WTC11 (cell line): ENCODE data around the gene MEP1B.

Experiments used
- AFF4 ChIP-seq: sonication (generic); formaldehyde crosslinking; IDR thresholded peaks from 2 replicates; pipeline ENCODE4 v1.8.1; 2023; ENCODE audit warnings: mild to moderate bottlenecking, missing genetic modification reagents, borderline replicate concordance
- CREM ChIP-seq: sonication (generic); formaldehyde crosslinking; IDR thresholded peaks from 2 replicates; pipeline ENCODE4 v1.8.1; 2022; ENCODE audit warnings: mild to moderate bottlenecking, missing genetic modification reagents, moderate library complexity
- CTCF ChIP-seq: fragments of 200-600 bp; IDR thresholded peaks from 2 replicates; pipeline ENCODE4 v1.8.0; 2022; ENCODE audit warnings: antibody characterized with exemption
- ESRRA ChIP-seq: sonication (generic); formaldehyde crosslinking; IDR thresholded peaks from 2 replicates; pipeline ENCODE4 v1.8.1; 2022; ENCODE audit warnings: mild to moderate bottlenecking, missing genetic modification reagents, borderline replicate concordance
- GABPB1 ChIP-seq: sonication (generic); formaldehyde crosslinking; IDR thresholded peaks from 2 replicates; pipeline ENCODE4 v1.8.1; 2023; ENCODE audit warnings: mild to moderate bottlenecking, missing genetic modification reagents
- HMGXB4 ChIP-seq: sonication (generic); formaldehyde crosslinking; IDR thresholded peaks from 2 replicates; pipeline ENCODE4 v1.8.1; 2023; ENCODE audit warnings: mild to moderate bottlenecking, moderate library complexity, missing genetic modification reagents
- JUN ChIP-seq: sonication (generic); formaldehyde crosslinking; IDR thresholded peaks from 2 replicates; pipeline ENCODE4 v1.8.0; 2023; ENCODE audit warnings: mild to moderate bottlenecking, missing genetic modification reagents
- MAX ChIP-seq: sonication (generic); formaldehyde crosslinking; IDR thresholded peaks from 2 replicates; pipeline ENCODE4 v1.8.0; 2022; ENCODE audit warnings: mild to moderate bottlenecking, missing genetic modification reagents
- NR3C1 ChIP-seq: sonication (generic); formaldehyde crosslinking; conservative IDR thresholded peaks from 2 replicates; pipeline ENCODE4 v1.8.1; 2023; ENCODE audit warnings: low read depth, mild to moderate bottlenecking, missing genetic modification reagents
- PREB ChIP-seq: sonication (generic); formaldehyde crosslinking; IDR thresholded peaks from 2 replicates; pipeline ENCODE4 v1.8.1; 2022; ENCODE audit warnings: mild to moderate bottlenecking, missing genetic modification reagents, moderate library complexity, borderline replicate concordance
- PRRX2 ChIP-seq: fragments of 250-450 bp; sonication (Bioruptor Pico); IDR thresholded peaks from 2 replicates; pipeline ENCODE4 v1.8.0; 2021; ENCODE audit warnings: mild to moderate bottlenecking
- SMAD4 ChIP-seq: sonication (generic); formaldehyde crosslinking; IDR thresholded peaks from 2 replicates; pipeline ENCODE4 v1.8.0; 2022; ENCODE audit warnings: mild to moderate bottlenecking, missing genetic modification reagents
- USF2 ChIP-seq: sonication (generic); formaldehyde crosslinking; IDR thresholded peaks from 2 replicates; pipeline ENCODE4 v1.8.1; 2023; ENCODE audit warnings: mild to moderate bottlenecking, missing genetic modification reagents, moderate library complexity

- TF ChIP-seq PRRX2 (CRISPR knock-in tag): no peak
- TF ChIP-seq USF2 (CRISPR knock-in tag): no peak
- TF ChIP-seq NR3C1: no peak
- no peak for TF ChIP-seq CTCF
- no peak for TF ChIP-seq ESRRA (CRISPR knock-in tag)
- no peak for TF ChIP-seq CREM (CRISPR knock-in tag)
- TF ChIP-seq MAX (CRISPR knock-in tag): no peak
- TF ChIP-seq PREB (CRISPR knock-in tag): no peak
- TF ChIP-seq GABPB1 (CRISPR knock-in tag): no peak
- no peak for TF ChIP-seq AFF4 (CRISPR knock-in tag)
- TF ChIP-seq JUN (CRISPR knock-in tag): no peak
- no peak for TF ChIP-seq HMGXB4
- no peak for TF ChIP-seq SMAD4
Measured at GRCh38 chr18:32201948-32202672, 12.3 kb downstream of the MEP1B start.
